Vagina (tissue), 2 donors: ENCODE measurements around the gene LCMT2. TPM values are rescaled to one million over a fixed set of nuclear protein-coding genes. Genes with fewer than 3 reads are reported as not detected.
"Not testable (repeated sequence)": the region's sequence is repeated elsewhere in the genome, so short reads cannot be mapped to it uniquely, and the experiment has no call there.

Experiments
- DNase-seq, 2 donors: peaks; one replicate each; pipeline ENCODE4 v3.0.0-alpha.2; 2017; ENCODE audit errors: extremely low spot score in 2 of 2
- H3K27ac ChIP-seq: fragments of 200-600 bp; sonication (generic); one replicate; pipeline ENCODE4 v1.5.1; 2019
- H3K27me3 ChIP-seq: fragments of 200-600 bp; sonication (generic); one replicate; pipeline ENCODE4 v1.5.1; 2019
- H3K36me3 ChIP-seq, 2 donors: fragments of 200-600 bp; sonication (generic); one replicate each; pipeline ENCODE4 v1.5.1; 2017 to 2019
- H3K4me1 ChIP-seq: fragments of 200-600 bp; sonication (generic); one replicate; pipeline ENCODE4 v1.5.1; 2019
- H3K4me3 ChIP-seq, 2 donors: fragments of 200-600 bp; sonication (generic); 1 replicate in 1 of 2; 2 replicates in 1 of 2; pipeline ENCODE4 v1.5.1; 2016 to 2019
- H3K9me3 ChIP-seq: fragments of 200-600 bp; sonication (generic); one replicate; pipeline ENCODE4 v1.5.1; 2019
- POLR2A ChIP-seq, 2 donors: fragments of 450-650 bp; IDR thresholded peaks; one replicate each; pipeline ENCODE4 v1.6.1; 2017; ENCODE audit warnings: antibody characterized with exemption in 2 of 2, mild to moderate bottlenecking in 2 of 2, moderate library complexity in 2 of 2
- POLR2AphosphoS5 ChIP-seq, 2 donors: sonication (generic); formaldehyde crosslinking; IDR thresholded peaks; one replicate each; pipeline ENCODE4 v1.9.0; 2017; ENCODE audit warnings: antibody characterized with exemption in 2 of 2, mild to moderate bottlenecking in 2 of 2, low read depth in 1 of 2; ENCODE audit not compliant: insufficient read depth in 1 of 2
- intact Hi-C: fragments of 100-400 bp; cut with DNase I; formaldehyde crosslinking; loops from one replicate; pipeline ENCODE4 v1.15.1; 2023
- total RNA-seq: library from RNA; depleted of rRNA; stranded (reverse); fragments of >200 nt; gene quantifications from one replicate; pipeline ENCODE4 v1.2.3, GENCODE V29; 2016
- TF ChIP-seq, protein P1 (sequence below), 3 experiments: fragments of 450-650 bp in 2 of 3; fragments of 200-600 bp in 1 of 3; sonication (generic) in 1 of 3; IDR thresholded peaks; one replicate each; pipeline ENCODE4 v1.5.1; 2017 to 2019; ENCODE audit warnings: antibody characterized with exemption in 3 of 3, mild to moderate bottlenecking in 2 of 3, moderate library complexity in 2 of 3

Gene LCMT2
- total RNA-seq, 1 donor from 2014 or later: 5.4 TPM

DNA sequence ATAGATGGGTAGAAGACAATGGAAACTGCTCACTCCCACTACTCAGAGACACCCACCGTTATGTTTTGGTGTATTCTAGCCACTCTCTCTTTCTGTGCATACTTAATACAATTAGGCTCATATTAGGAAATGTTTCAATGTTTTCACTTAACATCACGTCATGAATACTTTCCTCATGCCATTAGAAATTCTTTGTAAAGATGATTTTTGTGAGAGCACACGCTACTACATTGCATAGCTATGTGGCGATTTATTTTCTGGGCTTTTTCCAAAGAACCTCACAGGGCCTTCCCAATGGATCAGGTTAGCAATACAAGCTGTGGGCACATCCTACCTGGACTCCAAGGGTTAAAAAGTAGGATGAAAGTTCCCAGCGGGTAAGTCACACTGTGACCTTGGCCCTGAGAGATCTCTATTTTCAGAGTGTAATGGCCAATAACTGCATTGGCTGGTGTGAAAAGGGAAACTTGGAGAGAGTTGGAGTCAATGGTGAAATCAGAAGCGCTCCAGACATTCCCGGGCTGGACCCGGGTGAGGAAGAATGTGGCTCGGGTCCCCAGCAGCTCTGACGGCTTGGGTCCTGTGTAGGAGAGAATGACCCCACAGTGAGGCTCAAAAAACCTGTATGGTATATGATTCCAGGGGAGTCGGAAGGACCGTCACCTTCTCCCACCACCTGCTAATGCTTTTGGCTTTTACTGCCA, 37.8 kb downstream of the LCMT2 start:
- DNase-seq: no peak
- Histone ChIP-seq H3K4me1 (peaks cover 5% of the 10 kb centered on the region), H3K27ac (no peak overlapping the region), H3K27me3 (no peaks in the 10 kb centered on the region), H3K36me3 (no peaks in the 10 kb centered on the region), H3K4me3 (no peak overlapping the region), H3K9me3 (no peaks in the 10 kb centered on the region)
- TF ChIP-seq, protein P1, sequence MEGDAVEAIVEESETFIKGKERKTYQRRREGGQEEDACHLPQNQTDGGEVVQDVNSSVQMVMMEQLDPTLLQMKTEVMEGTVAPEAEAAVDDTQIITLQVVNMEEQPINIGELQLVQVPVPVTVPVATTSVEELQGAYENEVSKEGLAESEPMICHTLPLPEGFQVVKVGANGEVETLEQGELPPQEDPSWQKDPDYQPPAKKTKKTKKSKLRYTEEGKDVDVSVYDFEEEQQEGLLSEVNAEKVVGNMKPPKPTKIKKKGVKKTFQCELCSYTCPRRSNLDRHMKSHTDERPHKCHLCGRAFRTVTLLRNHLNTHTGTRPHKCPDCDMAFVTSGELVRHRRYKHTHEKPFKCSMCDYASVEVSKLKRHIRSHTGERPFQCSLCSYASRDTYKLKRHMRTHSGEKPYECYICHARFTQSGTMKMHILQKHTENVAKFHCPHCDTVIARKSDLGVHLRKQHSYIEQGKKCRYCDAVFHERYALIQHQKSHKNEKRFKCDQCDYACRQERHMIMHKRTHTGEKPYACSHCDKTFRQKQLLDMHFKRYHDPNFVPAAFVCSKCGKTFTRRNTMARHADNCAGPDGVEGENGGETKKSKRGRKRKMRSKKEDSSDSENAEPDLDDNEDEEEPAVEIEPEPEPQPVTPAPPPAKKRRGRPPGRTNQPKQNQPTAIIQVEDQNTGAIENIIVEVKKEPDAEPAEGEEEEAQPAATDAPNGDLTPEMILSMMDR (IDR thresholded peaks at IDR 0.05): no peak
- intact Hi-C loops: loop anchor here (2.0 kb wide), 1 partner anchor 16 kb away; no protein-coding TSS in a partner anchor

DNA sequence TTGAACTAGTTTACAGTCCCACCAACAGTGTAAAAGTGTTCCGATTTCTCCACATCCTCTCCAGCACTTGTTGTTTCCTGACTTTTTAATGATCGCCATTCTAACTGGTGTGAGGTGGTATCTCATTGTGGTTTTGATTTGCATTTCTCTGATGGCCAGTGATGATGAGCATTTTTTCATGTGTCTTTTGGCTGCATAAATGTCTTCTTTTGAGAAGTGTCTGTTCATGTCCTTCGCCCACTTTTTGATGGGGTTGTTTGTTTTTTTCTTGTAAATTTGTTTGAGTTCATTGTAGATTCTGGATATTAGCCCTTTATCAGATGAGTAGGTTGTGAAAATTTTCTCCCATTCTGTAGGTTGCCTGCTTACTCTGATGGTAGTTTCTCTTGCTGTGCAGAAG, 40.7 kb downstream of the LCMT2 start:
- intact Hi-C loops: loop anchor here (5.0 kb wide), 2 partner anchors 62 to 377 kb away; no protein-coding TSS in a partner anchor
- not testable (repeated sequence) for H3K4me1 ChIP-seq, H3K27me3 ChIP-seq, DNase-seq, H3K4me3 ChIP-seq, H3K9me3 ChIP-seq, H3K27ac ChIP-seq, H3K36me3 ChIP-seq

DNA sequence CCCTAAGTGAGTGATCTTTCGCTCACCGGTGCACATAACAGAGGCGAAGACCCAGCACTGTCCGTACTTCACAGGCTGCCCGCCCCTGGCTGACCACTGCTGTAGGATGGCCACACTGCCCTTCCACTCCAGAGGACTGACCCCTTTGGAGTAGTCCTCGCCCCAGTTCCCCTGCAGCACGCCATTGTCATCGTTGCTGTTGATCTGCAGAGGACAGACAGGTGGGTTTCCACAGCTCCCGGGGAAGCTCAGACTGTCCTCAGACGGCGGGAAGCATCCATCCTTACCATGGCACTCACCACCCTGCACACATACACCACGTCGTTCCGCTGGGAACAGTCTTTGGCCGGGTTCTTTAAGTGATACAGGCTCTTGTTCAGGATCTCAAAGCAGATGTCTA, 43.1 kb downstream of the LCMT2 start:
- intact Hi-C loops: loop anchor here (5.0 kb wide), 2 partner anchors 60 to 375 kb away; no protein-coding TSS in a partner anchor

DNA sequence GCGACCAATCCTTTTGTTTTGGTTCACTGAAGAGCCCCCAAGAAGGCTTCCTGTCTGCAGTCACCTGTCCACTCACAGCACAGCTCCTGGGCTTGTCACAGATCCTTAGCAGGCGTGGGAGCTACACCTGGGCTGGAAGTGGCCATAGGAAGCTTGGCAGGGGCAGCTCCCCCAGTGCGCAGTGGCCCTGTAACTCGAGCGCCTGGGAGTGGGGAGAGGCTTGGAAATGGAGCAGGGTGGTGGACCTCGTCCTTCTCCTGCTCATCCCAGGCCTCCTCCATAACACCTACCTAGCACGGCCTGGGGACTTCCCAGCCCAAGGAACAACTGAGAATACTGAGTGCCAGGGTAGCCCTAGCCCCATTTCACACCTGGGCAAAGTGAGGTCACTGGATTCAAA, 44.3 kb downstream of the LCMT2 start:
- Histone ChIP-seq H3K27ac (no peak overlapping the region), H3K27me3 (no peaks in the 10 kb centered on the region), H3K4me3 (no peak overlapping the region), H3K36me3 (no peaks in the 10 kb centered on the region), H3K4me1 (peaks cover 7% of the 10 kb centered on the region), H3K9me3 (no peaks in the 10 kb centered on the region)
- intact Hi-C loops: loop anchor here (5.0 kb wide), 2 partner anchors 59 to 374 kb away; no protein-coding TSS in a partner anchor
- TF ChIP-seq, protein P1 (IDR thresholded peaks at IDR 0.05): no peak
- TF ChIP-seq POLR2A (IDR thresholded peaks at IDR 0.05) (no peak), POLR2AphosphoS5 (IDR thresholded peaks at IDR 0.05; ENCODE audit: insufficient read depth in 1 of 2, low read depth in 1 of 2) (no peak)
- DNase-seq: no peak

More for the DNA sequence above, 43.1 kb downstream of the LCMT2 start:
- H3K9me3 ChIP-seq: no peaks in the 10 kb centered on the region
- H3K4me1 ChIP-seq: peaks cover 2% of the 10 kb centered on the region
- peak in 1 of 2 donors; percentile 52 for DNase-seq
- TF ChIP-seq, protein P1 (IDR thresholded peaks at IDR 0.05): no peak
- H3K4me3 ChIP-seq: no peak overlapping the region
- no peak overlapping the region for H3K27ac ChIP-seq
- H3K36me3 ChIP-seq: no peaks in the 10 kb centered on the region
- no peaks in the 10 kb centered on the region for H3K27me3 ChIP-seq

DNA sequence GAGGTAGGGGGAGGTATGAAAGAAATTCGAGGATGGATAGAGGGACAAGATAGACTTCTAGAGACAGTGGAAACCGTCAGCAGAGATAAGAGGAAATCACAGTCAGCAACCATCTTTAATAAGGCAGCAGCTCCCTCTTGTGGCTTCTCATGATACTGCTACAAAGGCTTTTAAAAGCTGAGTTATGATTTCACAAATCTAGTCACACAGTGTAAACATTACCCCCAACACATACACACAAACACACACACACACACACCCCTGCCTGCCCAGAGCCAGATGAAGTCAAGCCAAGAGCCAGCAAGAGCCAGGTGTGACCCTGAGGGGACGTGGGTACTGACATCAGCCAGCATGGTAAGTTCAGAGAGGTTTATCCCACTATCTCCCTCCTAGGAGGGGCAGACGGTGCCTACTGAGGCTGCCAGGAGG, 44.8 kb downstream of the LCMT2 start:
- no peaks in the 10 kb centered on the region for H3K27me3 ChIP-seq
- no peak overlapping the region for H3K27ac ChIP-seq
- peak in 1 of 2 donors; percentile 46 for DNase-seq
- H3K4me1 ChIP-seq: peaks cover 7% of the 10 kb centered on the region
- H3K9me3 ChIP-seq: no peaks in the 10 kb centered on the region
- TF ChIP-seq POLR2A (IDR thresholded peaks at IDR 0.05): no peak
- TF ChIP-seq, protein P1 (IDR thresholded peaks at IDR 0.05): peak; percentile 73 to 85 (median 75)
- no peak overlapping the region for H3K4me3 ChIP-seq
- H3K36me3 ChIP-seq: no peaks in the 10 kb centered on the region
- intact Hi-C loops: loop anchor here (5.0 kb wide), 2 partner anchors 58 to 373 kb away; no protein-coding TSS in a partner anchor
